Suprapubic skin (tissue), 4 donors: ENCODE results near the gene ATG2B. TPM values are rescaled to one million over a fixed set of nuclear protein-coding genes. Genes with fewer than 3 reads are reported as not detected.
A peak's percentile ranks its signal among the peaks of the same experiment; 100 is the strongest.

Source experiments
- DNase-seq, 2 donors: peaks; one replicate each; pipeline ENCODE4 v3.0.0-alpha.2; 2019; ENCODE audit warnings: low spot score in 2 of 2
- H3K27ac ChIP-seq: fragments of 200-600 bp; sonication (generic); one replicate; pipeline ENCODE4 v1.5.1; 2019
- H3K27me3 ChIP-seq: fragments of 200-600 bp; sonication (generic); one replicate; pipeline ENCODE4 v1.5.1; 2019
- H3K36me3 ChIP-seq: fragments of 200-600 bp; sonication (generic); one replicate; pipeline ENCODE4 v1.5.1; 2019
- H3K4me1 ChIP-seq: fragments of 200-600 bp; sonication (generic); one replicate; pipeline ENCODE4 v1.5.1; 2019
- H3K4me3 ChIP-seq: fragments of 200-600 bp; sonication (generic); one replicate; pipeline ENCODE4 v1.5.1; 2019; ENCODE audit warnings: mild to moderate bottlenecking
- H3K9me3 ChIP-seq: fragments of 200-600 bp; sonication (generic); one replicate; pipeline ENCODE4 v1.5.1; 2019
- CTCF ChIP-seq, 2 donors: fragments of 200-600 bp in 1 of 2; fragments of 450-650 bp in 1 of 2; sonication (generic) in 1 of 2; IDR thresholded peaks; one replicate each; pipeline ENCODE4 v1.5.1; 2016 to 2019; ENCODE audit warnings: antibody characterized with exemption in 2 of 2, mild to moderate bottlenecking in 1 of 2, moderate library complexity in 1 of 2
- EP300 ChIP-seq: sonication (generic); formaldehyde crosslinking; IDR thresholded peaks from one replicate; pipeline ENCODE4 v1.6.1; 2017; ENCODE audit warnings: antibody characterized with exemption
- POLR2A ChIP-seq, 2 donors: fragments of 450-650 bp; IDR thresholded peaks; one replicate each; pipeline ENCODE4 v1.6.1; 2017; ENCODE audit warnings: antibody characterized with exemption in 2 of 2, mild to moderate bottlenecking in 2 of 2, moderate library complexity in 2 of 2
- POLR2AphosphoS5 ChIP-seq, 3 donors: sonication (generic); formaldehyde crosslinking; IDR thresholded peaks; one replicate each; pipeline ENCODE4 v1.6.1; 2017; ENCODE audit warnings: antibody characterized with exemption in 3 of 3
- WGBS: methylation state at CpG from one replicate; pipeline ENCODE4 v1.1.5; 2018; 5-methylcytosine and 5-hydroxymethylcytosine counted together
- total RNA-seq, 4 donors: library from RNA; depleted of rRNA; stranded (reverse); fragments of >200 nt; gene quantifications; one replicate each; pipeline ENCODE4 v1.1.0, GENCODE V29; 2016

The ATG2B gene
- total RNA-seq, 4 donors from 2014 or later: 24.6 to 103 (median 42.8) TPM

- Histone ChIP-seq H3K9me3 (no peaks in the 10 kb centered on the region), H3K36me3 (no peaks in the 10 kb centered on the region), H3K27me3 (no peaks in the 10 kb centered on the region), H3K4me3 (no peak overlapping the region), H3K27ac (no peak overlapping the region), H3K4me1 (peaks cover 35% of the 10 kb centered on the region)
- 44% methylated on average over 1 of the region's 1 CpG for WGBS
- TF ChIP-seq EP300: no peak
- TF ChIP-seq POLR2A (IDR thresholded peaks at IDR 0.05): no peak
- TF ChIP-seq CTCF (IDR thresholded peaks at IDR 0.05): no peak
- TF ChIP-seq POLR2AphosphoS5 (IDR thresholded peaks at IDR 0.05): no peak
- DNase-seq: no peak
Observed at GRCh38 chr14:96364962-96365361, 1.8 kb upstream of the ATG2B start.

GRCh38 chr14:96363751-96364336, 703 bp upstream of the ATG2B start:
- Histone ChIP-seq H3K27me3 (no peaks in the 10 kb centered on the region), H3K4me1 (peaks cover 36% of the 10 kb centered on the region), H3K27ac (peak overlapping the region; percentile 98), H3K9me3 (no peaks in the 10 kb centered on the region), H3K4me3 (peak overlapping the region; percentile 99), H3K36me3 (no peaks in the 10 kb centered on the region)
- WGBS: 3% methylated on average over 12 of the region's 38 CpGs
- no peak for TF ChIP-seq EP300
- TF ChIP-seq POLR2A (IDR thresholded peaks at IDR 0.05): no peak
- TF ChIP-seq CTCF (IDR thresholded peaks at IDR 0.05): no peak
- no peak for TF ChIP-seq POLR2AphosphoS5 (IDR thresholded peaks at IDR 0.05)
- DNase-seq: peak in 1 of 2 donors; percentile 74

- Histone ChIP-seq H3K27ac (peak overlapping the region; percentile 98), H3K36me3 (peaks cover 3% of the 10 kb centered on the region), H3K4me3 (peak overlapping the region; percentile 99), H3K9me3 (no peaks in the 10 kb centered on the region), H3K27me3 (no peaks in the 10 kb centered on the region), H3K4me1 (peaks cover 36% of the 10 kb centered on the region)
- 2% methylated on average over 18 of the region's 27 CpGs for WGBS
- peak in 1 of 2 donors; percentile 66 for DNase-seq
- TF ChIP-seq POLR2AphosphoS5 (IDR thresholded peaks at IDR 0.05) (no peak), POLR2A (IDR thresholded peaks at IDR 0.05) (no peak), CTCF (IDR thresholded peaks at IDR 0.05) (no peak), EP300 (no peak)
Observed at GRCh38 chr14:96362071-96362964, 823 bp downstream of the ATG2B start.

GRCh38 chr14:96359959-96360358, 3.2 kb downstream of the ATG2B start:
- peaks cover 3% of the 10 kb centered on the region for H3K36me3 ChIP-seq
- no peak overlapping the region for H3K4me3 ChIP-seq
- TF ChIP-seq POLR2A (IDR thresholded peaks at IDR 0.05) (no peak), POLR2AphosphoS5 (IDR thresholded peaks at IDR 0.05) (no peak), CTCF (IDR thresholded peaks at IDR 0.05) (no peak), EP300 (no peak)
- DNase-seq: no peak
- no peaks in the 10 kb centered on the region for H3K27me3 ChIP-seq
- peaks cover 32% of the 10 kb centered on the region for H3K4me1 ChIP-seq
- no peaks in the 10 kb centered on the region for H3K9me3 ChIP-seq
- H3K27ac ChIP-seq: no peak overlapping the region

GRCh38 chr14:96357216-96357615, 5.9 kb downstream of the ATG2B start:
- Histone ChIP-seq H3K9me3 (no peaks in the 10 kb centered on the region), H3K27ac (no peak overlapping the region), H3K4me1 (peaks cover 21% of the 10 kb centered on the region), H3K4me3 (no peak overlapping the region), H3K36me3 (peaks cover 3% of the 10 kb centered on the region), H3K27me3 (no peaks in the 10 kb centered on the region)
- TF ChIP-seq CTCF (IDR thresholded peaks at IDR 0.05): no peak
- TF ChIP-seq POLR2AphosphoS5 (IDR thresholded peaks at IDR 0.05): no peak
- WGBS: 81% methylated on average over 3 of the region's 3 CpGs
- no peak for DNase-seq
